ENCODE data around the gene RNF217.
"Not testable (repeated sequence)": the region's sequence is repeated elsewhere in the genome, so short reads cannot be mapped to it uniquely, and the experiment has no call there.

Gene RNF217

GRCh38 chr6:125057392-125058246, 95.4 kb downstream of the RNF217 start:
- Histone ChIP-seq H3K27ac (ENCODE audit: low read depth, low read length) (no peak overlapping the region), H3K4me1 (ENCODE audit: control insufficient read depth, insufficient read depth, low read length) (no peaks in the 10 kb centered on the region), H3K4me3 (ENCODE audit: low read depth, low read length) (no peak overlapping the region), H3K36me3 (ENCODE audit: control insufficient read depth, insufficient read depth, low read length) (no peaks in the 10 kb centered on the region), H3K9me3 (ENCODE audit: control insufficient read depth, insufficient read depth, low read depth, low read length) (no peaks in the 10 kb centered on the region), H3K9ac (ENCODE audit: low read length) (no peak overlapping the region), H3K27me3 (ENCODE audit: control insufficient read depth, insufficient read depth, low read length) (no peaks in the 10 kb centered on the region)

GRCh38 chr6:125058546-125058945, 96.3 kb downstream of the RNF217 start:
- Histone ChIP-seq H3K36me3 (ENCODE audit: control insufficient read depth, insufficient read depth, low read length) (no peaks in the 10 kb centered on the region), H3K4me3 (ENCODE audit: low read depth, low read length) (no peak overlapping the region), H3K9ac (ENCODE audit: low read length) (no peak overlapping the region), H3K4me1 (ENCODE audit: control insufficient read depth, insufficient read depth, low read length) (no peaks in the 10 kb centered on the region), H3K27me3 (ENCODE audit: control insufficient read depth, insufficient read depth, low read length) (no peaks in the 10 kb centered on the region), H3K9me3 (ENCODE audit: control insufficient read depth, insufficient read depth, low read depth, low read length) (no peaks in the 10 kb centered on the region), H3K27ac (ENCODE audit: low read depth, low read length) (no peak overlapping the region)

DNA sequence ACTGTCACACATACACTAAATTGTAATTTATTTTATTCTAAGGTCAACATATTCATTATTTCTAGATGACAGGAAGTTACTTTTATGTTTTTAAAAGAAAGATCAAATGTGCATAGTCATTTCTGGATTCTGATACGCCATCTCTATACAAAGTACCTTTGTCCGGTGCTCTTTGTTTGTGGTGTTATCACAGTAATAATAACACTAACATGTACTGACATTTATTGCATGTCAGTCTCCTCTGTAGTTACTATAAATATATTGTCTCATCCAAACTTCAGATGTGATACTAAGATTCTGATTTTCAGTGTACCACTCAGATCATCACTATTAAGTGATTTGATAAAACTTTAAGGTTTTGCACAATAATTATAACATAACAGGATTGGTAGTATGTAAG, 101.1 kb downstream of the RNF217 start:
- Histone ChIP-seq H3K27ac (ENCODE audit: low read depth, low read length) (no peak overlapping the region), H3K9ac (ENCODE audit: low read length) (no peak overlapping the region), H3K4me1 (ENCODE audit: control insufficient read depth, insufficient read depth, low read length) (no peaks in the 10 kb centered on the region), H3K27me3 (ENCODE audit: control insufficient read depth, insufficient read depth, low read length) (no peaks in the 10 kb centered on the region), H3K9me3 (ENCODE audit: control insufficient read depth, insufficient read depth, low read depth, low read length) (no peaks in the 10 kb centered on the region), H3K4me3 (ENCODE audit: low read depth, low read length) (no peak overlapping the region), H3K36me3 (ENCODE audit: control insufficient read depth, insufficient read depth, low read length) (no peaks in the 10 kb centered on the region)

GRCh38 chr6:125066140-125066539, 103.9 kb downstream of the RNF217 start:
- H3K36me3 ChIP-seq (ENCODE audit: control insufficient read depth, insufficient read depth, low read length) = no peaks in the 10 kb centered on the region
- no peak overlapping the region for H3K27ac ChIP-seq (ENCODE audit: low read depth, low read length)
- no peaks in the 10 kb centered on the region for H3K4me1 ChIP-seq (ENCODE audit: control insufficient read depth, insufficient read depth, low read length)
- no peak overlapping the region for H3K9ac ChIP-seq (ENCODE audit: low read length)
- H3K9me3 ChIP-seq (ENCODE audit: control insufficient read depth, insufficient read depth, low read depth, low read length) = no peaks in the 10 kb centered on the region
- no peak overlapping the region for H3K4me3 ChIP-seq (ENCODE audit: low read depth, low read length)
- no peaks in the 10 kb centered on the region for H3K27me3 ChIP-seq (ENCODE audit: control insufficient read depth, insufficient read depth, low read length)

DNA sequence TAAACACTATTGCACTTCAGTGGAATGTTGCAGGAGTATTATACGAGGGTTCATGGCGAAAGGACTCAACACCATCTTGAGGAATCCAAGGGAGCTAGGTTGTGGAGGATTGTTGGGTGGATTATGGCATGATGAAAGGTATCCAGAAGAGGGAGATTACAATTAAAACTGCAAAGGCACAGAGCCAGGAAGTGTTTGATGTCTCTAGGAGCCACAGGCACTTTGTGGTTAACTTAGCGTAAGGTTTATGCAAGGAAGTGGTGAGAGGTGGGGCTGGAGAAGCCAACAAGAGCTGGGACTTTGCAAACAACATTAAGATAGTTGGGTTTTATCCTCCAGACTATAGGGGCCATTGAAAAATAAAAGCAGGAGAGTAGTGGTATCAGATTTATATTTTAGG, 104.7 kb downstream of the RNF217 start:
- H3K4me1 ChIP-seq (ENCODE audit: control insufficient read depth, insufficient read depth, low read length) = no peaks in the 10 kb centered on the region
- no peaks in the 10 kb centered on the region for H3K9me3 ChIP-seq (ENCODE audit: control insufficient read depth, insufficient read depth, low read depth, low read length)
- H3K27me3 ChIP-seq (ENCODE audit: control insufficient read depth, insufficient read depth, low read length) = no peaks in the 10 kb centered on the region
- no peak overlapping the region for H3K9ac ChIP-seq (ENCODE audit: low read length)
- no peaks in the 10 kb centered on the region for H3K36me3 ChIP-seq (ENCODE audit: control insufficient read depth, insufficient read depth, low read length)
- H3K4me3 ChIP-seq (ENCODE audit: low read depth, low read length) = no peak overlapping the region
- H3K27ac ChIP-seq (ENCODE audit: low read depth, low read length) = no peak overlapping the region

DNA sequence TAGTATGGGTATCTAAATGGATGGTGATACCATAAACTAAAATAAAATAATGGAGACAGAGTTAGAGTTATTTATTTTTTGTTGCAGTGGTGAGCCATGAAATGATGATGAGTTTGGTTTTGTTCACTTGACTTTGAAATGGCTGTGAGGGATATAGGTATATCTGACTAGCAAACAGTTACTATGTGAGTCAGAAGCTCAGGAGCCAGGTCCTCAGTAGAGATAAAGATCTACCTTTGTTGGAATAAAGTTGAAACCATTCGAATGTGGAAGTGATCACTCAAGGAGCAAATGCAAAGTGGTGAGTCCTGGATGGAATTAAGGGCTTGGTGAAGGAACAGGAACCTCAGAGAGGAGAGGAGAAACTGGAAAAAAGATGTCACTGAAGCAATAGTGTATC, 105.3 kb downstream of the RNF217 start:
- Histone ChIP-seq H3K9me3 (ENCODE audit: control insufficient read depth, insufficient read depth, low read depth, low read length) (no peaks in the 10 kb centered on the region), H3K36me3 (ENCODE audit: control insufficient read depth, insufficient read depth, low read length) (no peaks in the 10 kb centered on the region), H3K4me3 (ENCODE audit: low read depth, low read length) (no peak overlapping the region), H3K27ac (ENCODE audit: low read depth, low read length) (no peak overlapping the region), H3K9ac (ENCODE audit: low read length) (no peak overlapping the region), H3K27me3 (ENCODE audit: control insufficient read depth, insufficient read depth, low read length) (no peaks in the 10 kb centered on the region), H3K4me1 (ENCODE audit: control insufficient read depth, insufficient read depth, low read length) (no peaks in the 10 kb centered on the region)

DNA sequence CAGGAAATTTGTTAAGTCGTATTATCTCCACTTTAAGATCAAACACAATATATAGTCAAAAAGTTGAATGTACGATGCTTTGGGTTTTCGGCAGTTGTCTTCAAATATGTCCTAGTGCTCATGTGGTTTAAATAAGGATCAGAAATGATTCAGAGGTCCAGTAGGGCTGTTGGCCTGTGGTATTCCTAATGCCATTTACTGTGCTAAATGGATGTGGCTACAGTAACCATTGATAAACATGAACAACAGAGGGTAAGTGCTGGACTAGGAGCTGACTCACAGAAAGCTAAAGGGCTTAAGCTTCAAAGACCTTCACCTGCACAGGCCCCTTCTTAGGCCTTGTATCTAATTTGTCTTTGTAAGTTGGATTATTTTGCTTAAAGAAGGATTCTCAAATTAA, 110.8 kb downstream of the RNF217 start:
- Histone ChIP-seq H3K27ac (ENCODE audit: low read depth, low read length) (no peak overlapping the region), H3K4me1 (ENCODE audit: control insufficient read depth, insufficient read depth, low read length) (peaks cover 3% of the 10 kb centered on the region; the same call in 1 of the 2 replicates)

DNA sequence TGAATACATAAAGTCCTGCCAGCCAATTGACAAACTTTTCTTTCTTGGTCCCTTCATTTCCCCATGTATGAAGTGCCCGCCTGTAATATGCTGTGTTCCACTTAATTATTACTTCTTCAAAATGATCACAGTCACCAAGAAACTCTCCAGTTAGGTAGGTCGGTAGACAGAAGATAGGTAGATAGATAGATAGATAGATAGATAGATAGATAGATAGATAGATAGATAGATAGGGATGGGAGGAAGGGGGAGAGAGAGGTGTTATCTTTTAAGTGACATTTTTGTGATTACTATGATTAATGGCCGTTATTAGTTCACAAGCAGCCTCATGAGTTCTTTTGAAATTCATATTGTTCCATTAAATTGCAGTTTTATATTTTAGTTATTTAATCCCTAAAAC, 111.9 kb downstream of the RNF217 start:
- Histone ChIP-seq H3K9ac (ENCODE audit: low read length) (no peak overlapping the region), H3K4me1 (ENCODE audit: control insufficient read depth, insufficient read depth, low read length) (peaks cover 3% of the 10 kb centered on the region; the same call in 1 of the 2 replicates), H3K4me3 (ENCODE audit: low read depth, low read length) (no peak overlapping the region), H3K36me3 (ENCODE audit: control insufficient read depth, insufficient read depth, low read length) (no peaks in the 10 kb centered on the region), H3K9me3 (ENCODE audit: control insufficient read depth, insufficient read depth, low read depth, low read length) (no peaks in the 10 kb centered on the region), H3K27me3 (ENCODE audit: control insufficient read depth, insufficient read depth, low read length) (no peaks in the 10 kb centered on the region), H3K27ac (ENCODE audit: low read depth, low read length) (no peak overlapping the region)

More for the DNA sequence above, 110.8 kb downstream of the RNF217 start:
- Histone ChIP-seq H3K27me3 (ENCODE audit: control insufficient read depth, insufficient read depth, low read length) (no peaks in the 10 kb centered on the region), H3K4me3 (ENCODE audit: low read depth, low read length) (no peak overlapping the region), H3K9me3 (ENCODE audit: control insufficient read depth, insufficient read depth, low read depth, low read length) (no peaks in the 10 kb centered on the region), H3K9ac (ENCODE audit: low read length) (no peak overlapping the region), H3K36me3 (ENCODE audit: control insufficient read depth, insufficient read depth, low read length) (no peaks in the 10 kb centered on the region)

- H3K27ac ChIP-seq (ENCODE audit: low read depth, low read length); H3K27me3 ChIP-seq (ENCODE audit: control insufficient read depth, insufficient read depth, low read length); H3K9ac ChIP-seq (ENCODE audit: low read length); H3K4me1 ChIP-seq (ENCODE audit: control insufficient read depth, insufficient read depth, low read length); H3K9me3 ChIP-seq (ENCODE audit: control insufficient read depth, insufficient read depth, low read depth, low read length); H3K4me3 ChIP-seq (ENCODE audit: low read depth, low read length); H3K36me3 ChIP-seq (ENCODE audit: control insufficient read depth, insufficient read depth, low read length): not testable (repeated sequence)
Measured at GRCh38 chr6:125075073-125075472, 112.8 kb downstream of the RNF217 start.

DNA sequence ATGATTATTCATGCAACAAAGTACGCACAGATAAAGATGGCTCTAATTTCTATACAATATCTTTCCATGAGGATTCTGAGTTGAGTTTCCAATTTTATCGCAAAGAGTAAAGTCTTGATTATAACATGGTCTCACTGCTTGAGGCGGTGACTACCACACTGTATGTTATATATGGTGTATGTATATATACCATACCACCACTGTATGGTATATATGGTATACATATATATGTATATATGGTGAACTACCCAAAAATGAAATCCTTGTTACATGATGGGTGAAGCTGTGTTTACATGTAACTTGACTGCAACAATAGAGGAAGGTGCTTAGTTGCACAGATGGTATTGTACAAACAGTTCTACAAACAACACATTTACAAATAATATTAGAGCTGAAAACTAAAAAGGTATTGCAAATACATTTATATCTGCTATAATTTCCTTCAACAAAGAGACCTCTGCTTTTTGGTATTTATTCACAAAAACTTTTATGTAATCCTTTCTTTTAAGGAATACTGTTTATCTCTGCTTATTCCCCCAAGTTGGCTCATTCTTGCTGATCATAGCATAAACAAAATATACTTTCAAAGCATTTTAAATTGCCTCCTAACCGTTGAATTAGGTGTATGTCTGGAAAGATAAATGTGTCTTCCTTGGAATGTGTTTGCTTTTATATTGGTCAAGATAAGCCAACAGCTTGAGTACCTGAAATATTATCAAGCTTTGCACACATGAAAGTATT, 113.7 kb downstream of the RNF217 start:
- Histone ChIP-seq H3K36me3 (ENCODE audit: control insufficient read depth, insufficient read depth, low read length) (no peaks in the 10 kb centered on the region), H3K9ac (ENCODE audit: low read length) (no peak overlapping the region), H3K4me1 (ENCODE audit: control insufficient read depth, insufficient read depth, low read length) (peaks cover 3% of the 10 kb centered on the region; the same call in 1 of the 2 replicates), H3K4me3 (ENCODE audit: low read depth, low read length) (no peak overlapping the region), H3K27me3 (ENCODE audit: control insufficient read depth, insufficient read depth, low read length) (no peaks in the 10 kb centered on the region), H3K9me3 (ENCODE audit: control insufficient read depth, insufficient read depth, low read depth, low read length) (no peaks in the 10 kb centered on the region), H3K27ac (ENCODE audit: low read depth, low read length) (no peak overlapping the region)

GRCh38 chr6:125076482-125076742, 114.2 kb downstream of the RNF217 start:
- Histone ChIP-seq H3K9ac (ENCODE audit: low read length) (no peak overlapping the region), H3K27me3 (ENCODE audit: control insufficient read depth, insufficient read depth, low read length) (no peaks in the 10 kb centered on the region), H3K4me1 (ENCODE audit: control insufficient read depth, insufficient read depth, low read length) (peaks cover 3% of the 10 kb centered on the region; the same call in 1 of the 2 replicates), H3K36me3 (ENCODE audit: control insufficient read depth, insufficient read depth, low read length) (no peaks in the 10 kb centered on the region), H3K27ac (ENCODE audit: low read depth, low read length) (no peak overlapping the region), H3K4me3 (ENCODE audit: low read depth, low read length) (no peak overlapping the region), H3K9me3 (ENCODE audit: control insufficient read depth, insufficient read depth, low read depth, low read length) (no peaks in the 10 kb centered on the region)
